Dendritic cell treated with granulocyte-macrophage colony-stimulating factor and Interleukin-4, amounts not matched to agents 40 ng/mL and 50 ng/mL, for 4 days (primary cell): ENCODE results near the gene ZNF200.
"Not testable (repeated sequence)": the region's sequence is repeated elsewhere in the genome, so short reads cannot be mapped to it uniquely, and the experiment has no call there.

ENCODE experiments used
- H3K27ac Mint-ChIP-seq: one replicate; pipeline ENCODE4 v1.8.0; 2022; ENCODE audit warnings: mild to moderate bottlenecking, mixed read lengths
- H3K27me3 Mint-ChIP-seq: one replicate; pipeline ENCODE4 v1.8.0; 2022; ENCODE audit warnings: mild to moderate bottlenecking, mixed read lengths
- H3K36me3 Mint-ChIP-seq: one replicate; pipeline ENCODE4 v1.8.0; 2022; ENCODE audit warnings: low read depth, mixed read lengths
- H3K4me1 Mint-ChIP-seq: one replicate; pipeline ENCODE4 v1.8.0; 2022; ENCODE audit warnings: low read depth, mixed read lengths
- H3K4me3 Mint-ChIP-seq: one replicate; pipeline ENCODE4 v1.8.0; 2022; ENCODE audit warnings: mild to moderate bottlenecking, moderate library complexity, mixed read lengths
- H3K9me3 Mint-ChIP-seq: one replicate; pipeline ENCODE4 v1.8.0; 2022; ENCODE audit warnings: mixed read lengths
- intact Hi-C: fragments of 100-400 bp; cut with micrococcal nuclease; formaldehyde crosslinking; loops from one replicate; pipeline ENCODE4 v1.15.0; 2022

Gene ZNF200

GRCh38 chr16:3198334-3199072 lies 36.5 kb downstream of the ZNF200 start:
- Mint-ChIP-seq H3K4me1 (no peaks in the 10 kb centered on the region), H3K4me3 (no peak overlapping the region), H3K27me3 (peaks cover 72% of the 10 kb centered on the region), H3K36me3 (no peaks in the 10 kb centered on the region), H3K9me3 (no peaks in the 10 kb centered on the region), H3K27ac (no peak overlapping the region)
- intact Hi-C loops, result no loop called here

GRCh38 chr16:3197694-3198333 lies 37.1 kb downstream of the ZNF200 start:
- H3K27me3 Mint-ChIP-seq, result peaks cover 72% of the 10 kb centered on the region
- H3K4me1 Mint-ChIP-seq, H3K36me3 Mint-ChIP-seq, intact Hi-C loops, H3K27ac Mint-ChIP-seq, H3K9me3 Mint-ChIP-seq, H3K4me3 Mint-ChIP-seq: not testable (repeated sequence)

GRCh38 chr16:3195975-3196374 lies 39.0 kb downstream of the ZNF200 start:
- H3K4me3 Mint-ChIP-seq, result no peak overlapping the region
- peaks cover 82% of the 10 kb centered on the region for H3K27me3 Mint-ChIP-seq
- H3K9me3 Mint-ChIP-seq, result no peaks in the 10 kb centered on the region
- intact Hi-C loops, result loop anchor here (2.0 kb wide), 1 partner anchor 33 kb away; no protein-coding TSS in a partner anchor
- H3K4me1 Mint-ChIP-seq, result no peaks in the 10 kb centered on the region
- peaks cover 4% of the 10 kb centered on the region for H3K36me3 Mint-ChIP-seq
- H3K27ac Mint-ChIP-seq, result no peak overlapping the region

GRCh38 chr16:3194792-3195191 lies 40.2 kb downstream of the ZNF200 start:
- Mint-ChIP-seq H3K4me3 (no peak overlapping the region), H3K27me3 (peaks cover 86% of the 10 kb centered on the region), H3K9me3 (no peaks in the 10 kb centered on the region), H3K36me3 (peaks cover 4% of the 10 kb centered on the region), H3K4me1 (peaks cover 4% of the 10 kb centered on the region), H3K27ac (no peak overlapping the region)
- intact Hi-C loops, result loop anchor here (2.0 kb wide), 1 partner anchor 32 kb away; no protein-coding TSS in a partner anchor

GRCh38 chr16:3193221-3194212 lies 41.4 kb downstream of the ZNF200 start:
- Mint-ChIP-seq H3K27me3 (peaks cover 92% of the 10 kb centered on the region), H3K4me3 (no peak overlapping the region), H3K4me1 (peaks cover 17% of the 10 kb centered on the region), H3K9me3 (no peaks in the 10 kb centered on the region), H3K36me3 (peaks cover 4% of the 10 kb centered on the region), H3K27ac (no peak overlapping the region)
- intact Hi-C loops, result loop anchor here (2.0 kb wide), 1 partner anchor 31 kb away; no protein-coding TSS in a partner anchor

- Mint-ChIP-seq H3K27ac (no peak overlapping the region), H3K36me3 (peaks cover 4% of the 10 kb centered on the region)
- intact Hi-C loops, result no loop called here
These were observed 42.4 kb downstream of the ZNF200 start for GRCh38 chr16:3192476-3193019.

GRCh38 chr16:3190949-3191353 lies 44.0 kb downstream of the ZNF200 start:
- peaks cover 100% of the 10 kb centered on the region for H3K27me3 Mint-ChIP-seq
- peaks cover 27% of the 10 kb centered on the region for H3K4me1 Mint-ChIP-seq
- no peak overlapping the region for H3K4me3 Mint-ChIP-seq
- intact Hi-C loops, result no loop called here
- H3K36me3 Mint-ChIP-seq, result peaks cover 4% of the 10 kb centered on the region
- no peak overlapping the region for H3K27ac Mint-ChIP-seq
- H3K9me3 Mint-ChIP-seq, result no peaks in the 10 kb centered on the region

More at GRCh38 chr16:3192476-3193019, 42.4 kb downstream of the ZNF200 start:
- Mint-ChIP-seq H3K4me3 (no peak overlapping the region), H3K4me1 (peaks cover 27% of the 10 kb centered on the region), H3K9me3 (no peaks in the 10 kb centered on the region), H3K27me3 (peaks cover 96% of the 10 kb centered on the region)

- intact Hi-C loops, result no loop called here
- no peak overlapping the region for H3K4me3 Mint-ChIP-seq
- no peaks in the 10 kb centered on the region for H3K9me3 Mint-ChIP-seq
- H3K36me3 Mint-ChIP-seq, result peaks cover 4% of the 10 kb centered on the region
- H3K4me1 Mint-ChIP-seq, result peaks cover 27% of the 10 kb centered on the region
- no peak overlapping the region for H3K27ac Mint-ChIP-seq
- H3K27me3 Mint-ChIP-seq, result peaks cover 97% of the 10 kb centered on the region
These were observed 45.1 kb downstream of the ZNF200 start for GRCh38 chr16:3189869-3190268.

GRCh38 chr16:3188925-3189825 lies 45.8 kb downstream of the ZNF200 start:
- Mint-ChIP-seq H3K4me1 (peaks cover 28% of the 10 kb centered on the region), H3K27ac (no peak overlapping the region), H3K27me3 (peaks cover 97% of the 10 kb centered on the region), H3K36me3 (peaks cover 4% of the 10 kb centered on the region), H3K4me3 (no peak overlapping the region), H3K9me3 (no peaks in the 10 kb centered on the region)
- intact Hi-C loops, result no loop called here

GRCh38 chr16:3188675-3188924 lies 46.4 kb downstream of the ZNF200 start:
- intact Hi-C loops, result no loop called here

GRCh38 chr16:3187798-3188674 lies 46.9 kb downstream of the ZNF200 start, which contains the start of gene OR1F1:
Gene OR1F1 (plus strand): TSS chr16:3188204.
- Mint-ChIP-seq H3K36me3 (peaks cover 1% of the 10 kb centered on the region), H3K27ac (no peak within 1 kb of the TSS), H3K4me3 (no peak within 1 kb of the TSS), H3K4me1 (peaks cover 40% of the 10 kb centered on the region), H3K27me3 (peaks cover 97% of the 10 kb centered on the region), H3K9me3 (no peaks in the 10 kb centered on the region)
- intact Hi-C loops, result no loop called here

More at GRCh38 chr16:3188675-3188924, 46.4 kb downstream of the ZNF200 start:
- Mint-ChIP-seq H3K27me3 (peaks cover 97% of the 10 kb centered on the region), H3K4me3 (no peak overlapping the region), H3K27ac (no peak overlapping the region), H3K9me3 (no peaks in the 10 kb centered on the region), H3K36me3 (peaks cover 4% of the 10 kb centered on the region), H3K4me1 (peaks cover 34% of the 10 kb centered on the region)

GRCh38 chr16:3186946-3187690 lies 47.8 kb downstream of the ZNF200 start:
- no peaks in the 10 kb centered on the region for H3K36me3 Mint-ChIP-seq
- H3K27me3 Mint-ChIP-seq, result peaks cover 97% of the 10 kb centered on the region
- H3K4me1 Mint-ChIP-seq, result peaks cover 47% of the 10 kb centered on the region
- H3K9me3 Mint-ChIP-seq, result no peaks in the 10 kb centered on the region
- no peak overlapping the region for H3K4me3 Mint-ChIP-seq
- H3K27ac Mint-ChIP-seq, result no peak overlapping the region
- intact Hi-C loops, result no loop called here
